ENCODE results near the gene RAB9A. TPM values are rescaled to one million over a fixed set of nuclear protein-coding genes. Genes with fewer than 3 reads are reported as not detected.

RAB9A gene
- total and polyA plus RNA-seq, 10 of the 15 experiments (the other 5 are each of a cell fraction or from before 2014, with no cell fraction given) = 42.1 to 142 (median 49.9) TPM

- TF ChIP-seq KLF5 (IDR thresholded peaks at IDR 0.05; ENCODE audit: partially characterized antibody) (peak; percentile 33), TCF12 (IDR thresholded peaks at IDR 0.05; ENCODE audit: low read depth, low read length) (0 out of 2 replicates have a peak, but pooled peaks have one; percentile 11), SPI1 (IDR thresholded peaks at IDR 0.05; ENCODE audit: borderline replicate concordance, insufficient read depth, low read depth, low read length) (peak; percentile 93), SUPT20H (IDR thresholded peaks at IDR 0.05; ENCODE audit: borderline replicate concordance, control insufficient read depth, low read depth, low read length) (no peak), EED (IDR thresholded peaks at IDR 0.05; ENCODE audit: low read depth) (peak; percentile 74), ATF2 (IDR thresholded peaks at IDR 0.05; ENCODE audit: low read length) (peak; percentile 38; the same call in 1 of the 2 replicates), BACH1 (IDR thresholded peaks at IDR 0.05; ENCODE audit: borderline replicate concordance) (no peak; the same call in 1 of the 2 replicates), ZNF217 (IDR thresholded peaks at IDR 0.05) (peak; percentile 83; the same call in 1 of the 2 replicates), CHD2 (IDR thresholded peaks at IDR 0.05; ENCODE audit: borderline replicate concordance, low read depth, low read length) (0 out of 2 replicates have a peak, but pooled peaks have one; percentile 18), IKZF1 (conservative IDR thresholded peaks at IDR 0.05) (peak; percentile 82), SP1 (IDR thresholded peaks at IDR 0.05; ENCODE audit: low read depth, low read length) (peak; percentile 24), BCL11A (IDR thresholded peaks at IDR 0.05; ENCODE audit: low read depth, low read length) (0 out of 2 replicates have a peak, but pooled peaks have one; percentile 39), MTA2 (IDR thresholded peaks at IDR 0.05; ENCODE audit: low read depth) (peak; percentile 79), RELB (IDR thresholded peaks at IDR 0.05; ENCODE audit: low read depth) (peak; percentile 74), GATAD2B (conservative IDR thresholded peaks at IDR 0.05; ENCODE audit: low read depth) (peak; percentile 76), MEF2A (IDR thresholded peaks at IDR 0.05; ENCODE audit: insufficient read depth, low read depth, low read length) (peak; percentile 78), ETV6 (conservative IDR thresholded peaks at IDR 0.05 in 1 of 2, IDR thresholded peaks at IDR 0.05 in 1 of 2; ENCODE audit: borderline replicate concordance in 1 of 2, low read depth in 1 of 2) (peak in 1 of 2 experiments; percentile 18; a peak in 1 of 4 replicates)
Observed at GRCh38 chrX:13759152-13759718, 70.3 kb downstream of the RAB9A start (continued).

Other genes with a start within 250 kb of the RAB9A start
- not detected in 2 replicates for gene EGFL6, start 119.5 kb upstream of the RAB9A start, total RNA-seq (2014; rRNA removed)
- not detected in 2 replicates for gene EGFL6, start 119.5 kb upstream of the RAB9A start, total RNA-seq (2014; rRNA removed; fragmentation: Illumina TruSeq; extraction: Trizol)
- gene EGFL6, start 119.5 kb upstream of the RAB9A start, total RNA-seq (2021) = not detected in 2 replicates
- gene EGFL6, start 119.5 kb upstream of the RAB9A start, polyA plus RNA-seq (2011; rRNA removed) = 0.03 and 0.14 TPM in 2 replicates
- not detected in 2 replicates for gene EGFL6, start 119.5 kb upstream of the RAB9A start, polyA plus RNA-seq (2014; fragmentation: Illumina TruSeq; extraction: Trizol)
- not detected for gene EGFL6, start 119.5 kb upstream of the RAB9A start, polyA plus RNA-seq (2014; fragmentation: Nextera tagmentation; extraction: Ambion mirVana)
- gene EGFL6, start 119.5 kb upstream of the RAB9A start, polyA plus RNA-seq (2014; rRNA removed) = not detected in 2 replicates
- not detected for gene EGFL6, start 119.5 kb upstream of the RAB9A start, polyA plus RNA-seq (2016; fragmentation: Nextera tagmentation; extraction: Ambion mirVana)
- 2.9 and 4.7 TPM in 2 replicates for gene TCEANC, start 36.0 kb upstream of the RAB9A start, total RNA-seq (2014; rRNA removed)
- 3.7 and 3.8 TPM in 2 replicates for gene TCEANC, start 36.0 kb upstream of the RAB9A start, total RNA-seq (2014; rRNA removed; fragmentation: Illumina TruSeq; extraction: Trizol)
- 3.0 and 3.8 TPM in 2 replicates for gene TCEANC, start 36.0 kb upstream of the RAB9A start, total RNA-seq (2021)
- gene TCEANC, start 36.0 kb upstream of the RAB9A start, polyA plus RNA-seq (2011; rRNA removed) = 4.9 and 6.5 TPM in 2 replicates
- 3.4 and 4.4 TPM in 2 replicates for gene TCEANC, start 36.0 kb upstream of the RAB9A start, polyA plus RNA-seq (2014; fragmentation: Illumina TruSeq; extraction: Trizol)
- gene TCEANC, start 36.0 kb upstream of the RAB9A start, polyA plus RNA-seq (2014; fragmentation: Nextera tagmentation; extraction: Ambion mirVana) = 1 to 10 TPM; 1.5 to 4.0 TPM
- 1.9 and 2.0 TPM in 2 replicates for gene TCEANC, start 36.0 kb upstream of the RAB9A start, polyA plus RNA-seq (2014; rRNA removed)
- gene TCEANC, start 36.0 kb upstream of the RAB9A start, polyA plus RNA-seq (2016; fragmentation: Nextera tagmentation; extraction: Ambion mirVana) = 1 to 10 TPM; 1.1 to 2.7 TPM
- 21.0 and 30.0 TPM in 2 replicates for gene TRAPPC2, start 45.5 kb downstream of the RAB9A start, total RNA-seq (2014; rRNA removed)
- gene TRAPPC2, start 45.5 kb downstream of the RAB9A start, total RNA-seq (2014; rRNA removed; fragmentation: Illumina TruSeq; extraction: Trizol) = 24.8 and 26.2 TPM in 2 replicates
- 17.5 and 17.8 TPM in 2 replicates for gene TRAPPC2, start 45.5 kb downstream of the RAB9A start, total RNA-seq (2021)
- 28.4 and 30.7 TPM in 2 replicates for gene TRAPPC2, start 45.5 kb downstream of the RAB9A start, polyA plus RNA-seq (2011; rRNA removed)
- gene TRAPPC2, start 45.5 kb downstream of the RAB9A start, polyA plus RNA-seq (2014; fragmentation: Illumina TruSeq; extraction: Trizol) = 14.6 and 23.0 TPM in 2 replicates
- 10 to 100 TPM; 18.3 to 27.5 TPM for gene TRAPPC2, start 45.5 kb downstream of the RAB9A start, polyA plus RNA-seq (2014; fragmentation: Nextera tagmentation; extraction: Ambion mirVana)
- gene TRAPPC2, start 45.5 kb downstream of the RAB9A start, polyA plus RNA-seq (2014; rRNA removed) = 12.4 and 14.8 TPM in 2 replicates
- gene TRAPPC2, start 45.5 kb downstream of the RAB9A start, polyA plus RNA-seq (2016; fragmentation: Nextera tagmentation; extraction: Ambion mirVana) = 10 to 100 TPM; 21.6 to 26.6 TPM
- gene OFD1, start 45.6 kb downstream of the RAB9A start, total RNA-seq (2014; rRNA removed) = 22.4 and 27.7 TPM in 2 replicates
- 39.5 and 43.7 TPM in 2 replicates for gene OFD1, start 45.6 kb downstream of the RAB9A start, total RNA-seq (2014; rRNA removed; fragmentation: Illumina TruSeq; extraction: Trizol)
- 30.6 and 34.0 TPM in 2 replicates for gene OFD1, start 45.6 kb downstream of the RAB9A start, total RNA-seq (2021)
- gene OFD1, start 45.6 kb downstream of the RAB9A start, polyA plus RNA-seq (2011; rRNA removed) = 77.2 and 107 TPM in 2 replicates
- 33.3 and 43.7 TPM in 2 replicates for gene OFD1, start 45.6 kb downstream of the RAB9A start, polyA plus RNA-seq (2014; fragmentation: Illumina TruSeq; extraction: Trizol)
- 10 to 100 TPM; 43.0 to 64.5 TPM for gene OFD1, start 45.6 kb downstream of the RAB9A start, polyA plus RNA-seq (2014; fragmentation: Nextera tagmentation; extraction: Ambion mirVana)
- 23.6 and 23.7 TPM in 2 replicates for gene OFD1, start 45.6 kb downstream of the RAB9A start, polyA plus RNA-seq (2014; rRNA removed)
- gene OFD1, start 45.6 kb downstream of the RAB9A start, polyA plus RNA-seq (2016; fragmentation: Nextera tagmentation; extraction: Ambion mirVana) = 10 to 100 TPM; 32.6 to 34.2 TPM
- 0.33 TPM in 1 of 2 replicates, not detected in the other for gene GPM6B, start 128.0 kb downstream of the RAB9A start, total RNA-seq (2014; rRNA removed)
- gene GPM6B, start 128.0 kb downstream of the RAB9A start, total RNA-seq (2014; rRNA removed; fragmentation: Illumina TruSeq; extraction: Trizol) = 0.04 TPM in 1 of 2 replicates, not detected in the other
- gene GPM6B, start 128.0 kb downstream of the RAB9A start, total RNA-seq (2021) = 0.21 TPM in 1 of 2 replicates, not detected in the other
- 0.42 and 0.48 TPM in 2 replicates for gene GPM6B, start 128.0 kb downstream of the RAB9A start, polyA plus RNA-seq (2011; rRNA removed)
- gene GPM6B, start 128.0 kb downstream of the RAB9A start, polyA plus RNA-seq (2014; fragmentation: Illumina TruSeq; extraction: Trizol) = 0.01 TPM in 1 of 2 replicates, not detected in the other
- under 1 TPM; 0.26 to 0.53 TPM for gene GPM6B, start 128.0 kb downstream of the RAB9A start, polyA plus RNA-seq (2014; fragmentation: Nextera tagmentation; extraction: Ambion mirVana)
- gene GPM6B, start 128.0 kb downstream of the RAB9A start, polyA plus RNA-seq (2014; rRNA removed) = 0.05 TPM in 1 of 2 replicates, not detected in the other
- gene GPM6B, start 128.0 kb downstream of the RAB9A start, polyA plus RNA-seq (2016; fragmentation: Nextera tagmentation; extraction: Ambion mirVana) = 1 to 10 TPM; 2.6 TPM